K562 (cell line): ENCODE results near the gene HCN3.

ENCODE experiments used
- CTCF ChIP-seq, 3 experiments: IDR thresholded peaks in 2 of 3; conservative IDR thresholded peaks in 1 of 3; 2 replicates each; pipeline ENCODE4 v1.5.1; 2011 to 2012; ENCODE audit warnings: low read length in 3 of 3, mild to moderate bottlenecking in 3 of 3, control low read depth in 2 of 3, improper control_type of control experiment in 1 of 3, inconsistent platforms in 1 of 3, low read depth in 1 of 3, mixed read lengths in 1 of 3, moderate library complexity in 1 of 3; ENCODE audit not compliant: insufficient read depth in 2 of 3
- ELF4 ChIP-seq: fragments of 450-650 bp; formaldehyde crosslinking; IDR thresholded peaks from 2 replicates; pipeline ENCODE4 v1.4.0; 2022; ENCODE audit warnings: missing genetic modification characterization
- JUNB ChIP-seq: fragments of 450-650 bp; formaldehyde crosslinking; conservative IDR thresholded peaks from 2 replicates; pipeline ENCODE4 v1.4.0; 2020; ENCODE audit warnings: mild to moderate bottlenecking
- MAFK ChIP-seq: IDR thresholded peaks from 2 replicates; pipeline ENCODE4 v1.6.1; 2011; ENCODE audit warnings: low read length, improper control_type of control experiment
- NR2C2 ChIP-seq, 2 experiments: fragments of 200-800 bp in 1 of 2; sonication (Bioruptor generic) in 1 of 2; sonication (generic) in 1 of 2; formaldehyde crosslinking in 1 of 2; IDR thresholded peaks; 2 replicates each; pipeline versions ENCODE4 v1.6.1 to v1.8.0; 2016 to 2022; ENCODE audit warnings: mild to moderate bottlenecking in 1 of 2, missing compliant biosample characterization in 1 of 2, missing genetic modification characterization in 1 of 2, missing genetic modification reagents in 1 of 2
- PCBP1 ChIP-seq: fragments of 200-400 bp; formaldehyde crosslinking; IDR thresholded peaks from 2 replicates; pipeline ENCODE4 v1.6.1; 2018; ENCODE audit warnings: mild to moderate bottlenecking, low read depth, low read length; ENCODE audit not compliant: poor library complexity, severe bottlenecking
- PML ChIP-seq: IDR thresholded peaks from 2 replicates; pipeline ENCODE4 v1.6.1; 2012; ENCODE audit warnings: low read length, inconsistent platforms
- POLR2A ChIP-seq: fragments of 450-650 bp; conservative IDR thresholded peaks from 2 replicates; pipeline ENCODE4 v1.6.1; 2016

GRCh38 chr1:155294520-155295182, 17.4 kb downstream of the HCN3 start:
- TF ChIP-seq JUNB (CRISPR knock-in tag) (no peak), CTCF (IDR thresholded peaks at IDR 0.05 in 2 of 3, conservative IDR thresholded peaks at IDR 0.05 in 1 of 3; ENCODE audit: insufficient read depth in 2 of 3, low read depth in 1 of 3, low read length in 3 of 3) (no peak), PML (no peak), MAFK (no peak), NR2C2 (CRISPR knock-in tag; IDR thresholded peaks at IDR 0.05) (no peak), NR2C2 (tag; IDR thresholded peaks at IDR 0.05) (no peak), POLR2A (no peak), PCBP1 (no peak), ELF4 (CRISPR knock-in tag) (no peak)
